Astrocyte (in vitro differentiated cells and primary cell): ENCODE measurements around the gene AKTIP. TPM values are rescaled to one million over a fixed set of nuclear protein-coding genes. Genes with fewer than 3 reads are reported as not detected.

Source experiments
- DNase-seq: peaks from one replicate; pipeline ENCODE4 v3.0.0-alpha.2; 2010; ENCODE audit warnings: low read depth
- FAIRE-seq: peaks from 2 replicates; lab custom pipeline; 2011; peaks lifted over from hg19 to GRCh38; lab: Jason Lieb, UNC
- H2AFZ ChIP-seq: 2 replicates; pipeline ENCODE4 v1.6.0; 2012; ENCODE audit warnings: low read depth, low read length, inconsistent platforms
- H3K27ac ChIP-seq: 2 replicates; pipeline ENCODE4 v1.5.1; 2011; ENCODE audit warnings: low read depth, low read length, inconsistent platforms
- H3K27me3 ChIP-seq: 2 replicates; pipeline ENCODE4 v1.6.0; 2011; ENCODE audit warnings: low read length, inconsistent platforms; ENCODE audit not compliant: insufficient read depth
- H3K36me3 ChIP-seq: 2 replicates; pipeline ENCODE4 v1.5.1; 2011; ENCODE audit warnings: low read length, inconsistent platforms; ENCODE audit not compliant: insufficient read depth
- H3K4me1 ChIP-seq: 2 replicates; pipeline ENCODE4 v1.5.1; 2011; ENCODE audit warnings: low read length, inconsistent platforms; ENCODE audit not compliant: insufficient read depth
- H3K4me2 ChIP-seq: 2 replicates; pipeline ENCODE4 v1.6.0; 2012; ENCODE audit warnings: low read length, inconsistent platforms
- H3K4me3 ChIP-seq: 2 replicates; pipeline ENCODE4 v1.5.1; 2011; ENCODE audit warnings: low read depth, mild to moderate bottlenecking, low read length, inconsistent platforms; ENCODE audit not compliant: insufficient read depth
- H3K79me2 ChIP-seq: 2 replicates; pipeline ENCODE4 v1.6.0; 2012; ENCODE audit warnings: mild to moderate bottlenecking, low read length, inconsistent platforms; ENCODE audit not compliant: insufficient read depth
- H3K9ac ChIP-seq: 2 replicates; pipeline ENCODE4 v1.6.0; 2012; ENCODE audit warnings: mild to moderate bottlenecking, low read length, inconsistent platforms
- H3K9me3 ChIP-seq: 2 replicates; pipeline ENCODE4 v1.5.1; 2012; ENCODE audit warnings: low read depth, mild to moderate bottlenecking, low read length, inconsistent platforms; ENCODE audit not compliant: insufficient read depth
- H4K20me1 ChIP-seq: 2 replicates; pipeline ENCODE4 v1.6.0; 2012; ENCODE audit warnings: low read length, inconsistent platforms; ENCODE audit not compliant: insufficient read depth
- H3K27ac Mint-ChIP-seq: one replicate; pipeline ENCODE4 v1.8.0; 2021; ENCODE audit warnings: mild to moderate bottlenecking, mixed read lengths; ENCODE audit not compliant: unreplicated experiment
- H3K27me3 Mint-ChIP-seq: one replicate; pipeline ENCODE4 v1.8.0; 2021; ENCODE audit warnings: low read depth, mixed read lengths; ENCODE audit not compliant: unreplicated experiment
- H3K36me3 Mint-ChIP-seq: one replicate; pipeline ENCODE4 v1.8.0; 2021; ENCODE audit warnings: low read depth, mixed read lengths; ENCODE audit not compliant: unreplicated experiment
- H3K4me1 Mint-ChIP-seq: one replicate; pipeline ENCODE4 v1.8.0; 2021; ENCODE audit warnings: low read depth, mixed read lengths; ENCODE audit not compliant: unreplicated experiment
- H3K4me3 Mint-ChIP-seq: one replicate; pipeline ENCODE4 v1.8.0; 2021; ENCODE audit warnings: mild to moderate bottlenecking, moderate library complexity, mixed read lengths; ENCODE audit not compliant: unreplicated experiment
- H3K9me3 Mint-ChIP-seq: one replicate; pipeline ENCODE4 v1.8.0; 2021; ENCODE audit warnings: mild to moderate bottlenecking, mixed read lengths; ENCODE audit not compliant: unreplicated experiment
- CTCF ChIP-seq: IDR thresholded peaks from 2 replicates; pipeline ENCODE4 v1.5.1; 2011; ENCODE audit warnings: low read depth, mild to moderate bottlenecking, inconsistent platforms, low read length, moderate library complexity; ENCODE audit not compliant: insufficient read depth
- EZH2 ChIP-seq: IDR thresholded peaks from 2 replicates; pipeline ENCODE4 v1.6.1; 2012; ENCODE audit warnings: mild to moderate bottlenecking, low read length, inconsistent platforms; ENCODE audit not compliant: insufficient read depth
- total RNA-seq: library from RNA; stranded (reverse); gene quantifications from 2 replicates; pipeline ENCODE4 v1.2.1, GENCODE V29; 2021

The AKTIP gene
- total RNA-seq, 1 donor from 2014 or later: 25.0 TPM

DNA sequence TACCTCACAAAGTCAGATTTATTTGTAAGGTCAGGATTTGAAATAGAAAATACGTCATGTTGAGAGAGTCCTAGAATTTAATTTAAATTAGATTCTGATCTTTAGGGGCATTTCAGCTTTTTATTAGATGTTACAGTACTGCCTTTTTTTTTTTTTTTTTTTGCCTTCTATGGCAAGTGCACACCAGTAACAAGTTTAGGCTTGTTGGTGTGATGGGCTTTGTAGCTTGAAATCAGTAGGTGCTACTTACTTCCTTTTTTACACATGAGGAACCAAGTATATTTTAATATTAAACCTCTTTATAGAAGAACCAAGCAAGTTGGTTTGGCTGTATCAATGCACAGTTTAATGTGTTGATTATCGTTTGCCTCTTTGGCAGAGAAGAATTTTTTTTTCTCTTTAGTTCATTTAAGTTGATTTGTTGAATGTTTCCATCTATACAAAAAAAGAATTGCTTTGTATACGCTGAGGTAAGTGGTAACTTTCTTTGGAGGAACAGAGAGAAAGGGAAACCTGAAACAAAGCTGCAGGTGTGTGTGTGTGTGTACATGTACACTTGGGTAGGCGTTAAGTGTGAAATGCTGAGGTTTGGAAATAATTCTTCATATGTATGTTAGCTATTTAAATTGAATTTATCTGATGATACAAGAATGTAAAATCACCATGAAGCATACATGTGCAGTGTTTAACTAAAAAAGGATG lies 53.0 kb downstream of the AKTIP start:
- no peaks in the 10 kb centered on the region for H4K20me1 ChIP-seq
- H3K4me2 ChIP-seq: no peak overlapping the region
- peaks cover 2% of the 10 kb centered on the region for H3K36me3 Mint-ChIP-seq
- no peak overlapping the region for H3K4me3 ChIP-seq
- H3K27ac ChIP-seq: no peak overlapping the region
- no peak overlapping the region for H3K27ac Mint-ChIP-seq
- DNase-seq (no peak), FAIRE-seq (no peak)
- H2AFZ ChIP-seq: no peak overlapping the region
- H3K27me3 Mint-ChIP-seq: no peaks in the 10 kb centered on the region
- peaks cover 14% of the 10 kb centered on the region for H3K36me3 ChIP-seq
- no peaks in the 10 kb centered on the region for H3K4me1 ChIP-seq
- H3K79me2 ChIP-seq: no peaks in the 10 kb centered on the region
- TF ChIP-seq CTCF (no peak), EZH2 (no peak)
- H3K4me3 Mint-ChIP-seq: no peak overlapping the region
- H3K9me3 Mint-ChIP-seq: no peaks in the 10 kb centered on the region
- no peak overlapping the region for H3K9ac ChIP-seq
- H3K27me3 ChIP-seq: no peaks in the 10 kb centered on the region
- H3K4me1 Mint-ChIP-seq: peaks cover 1% of the 10 kb centered on the region
- H3K9me3 ChIP-seq: no peaks in the 10 kb centered on the region

DNA sequence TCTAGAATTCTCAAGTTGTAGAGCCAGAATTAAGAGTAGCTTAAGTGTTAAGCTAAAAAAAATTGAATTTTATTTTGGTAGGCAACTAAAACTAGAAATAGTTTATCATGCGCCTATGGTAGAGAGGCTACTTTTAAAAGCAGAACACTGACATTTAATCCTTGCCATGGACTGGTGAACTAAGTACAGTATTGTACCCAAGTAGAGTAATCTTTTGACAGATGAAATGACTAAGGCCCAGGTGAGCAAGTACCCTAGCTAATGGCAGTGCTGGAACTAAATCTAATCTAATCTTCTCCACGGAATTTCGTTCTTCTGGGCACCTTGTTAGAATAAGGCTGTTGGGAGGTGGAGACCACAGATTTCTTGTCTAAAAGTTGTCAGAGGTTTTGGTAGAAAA lies 56.9 kb downstream of the AKTIP start:
- DNase-seq: no peak
- no peak for TF ChIP-seq CTCF
- TF ChIP-seq EZH2: no peak
- H3K9me3 Mint-ChIP-seq: no peaks in the 10 kb centered on the region
- FAIRE-seq: no peak
- no peaks in the 10 kb centered on the region for H3K27me3 Mint-ChIP-seq
- H3K9ac ChIP-seq: no peak overlapping the region
- H3K9me3 ChIP-seq: no peaks in the 10 kb centered on the region
- H3K36me3 ChIP-seq: peaks cover 7% of the 10 kb centered on the region
- no peak overlapping the region for H3K27ac ChIP-seq
- H3K36me3 Mint-ChIP-seq: peaks cover 2% of the 10 kb centered on the region
- no peak overlapping the region for H3K4me2 ChIP-seq
- no peak overlapping the region for H3K27ac Mint-ChIP-seq
- no peak overlapping the region for H3K4me3 Mint-ChIP-seq
- no peaks in the 10 kb centered on the region for H3K27me3 ChIP-seq
- H3K79me2 ChIP-seq: no peaks in the 10 kb centered on the region
- no peaks in the 10 kb centered on the region for H4K20me1 ChIP-seq
- H3K4me3 ChIP-seq: no peak overlapping the region
- H3K4me1 ChIP-seq: no peaks in the 10 kb centered on the region
- no peak overlapping the region for H2AFZ ChIP-seq
- H3K4me1 Mint-ChIP-seq: peaks cover 1% of the 10 kb centered on the region

DNA sequence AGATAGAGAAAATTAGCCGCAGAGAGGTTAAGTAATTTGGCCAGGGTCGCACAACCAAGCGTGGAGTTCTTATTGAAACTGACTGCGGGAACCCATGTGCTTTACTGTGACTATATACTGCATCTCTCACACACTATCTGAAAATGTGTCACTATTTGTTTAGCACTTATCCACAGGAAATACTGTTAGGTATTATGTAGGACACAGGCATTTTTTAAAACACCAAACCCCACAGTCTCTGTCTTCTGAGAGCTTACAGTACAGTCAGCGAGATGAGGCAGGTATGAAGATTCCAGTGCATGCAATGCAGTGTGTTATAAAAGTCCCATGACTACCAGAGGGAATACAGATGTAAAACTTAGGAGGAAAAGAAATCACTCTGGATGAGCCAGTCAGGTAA lies 57.5 kb downstream of the AKTIP start:
- DNase-seq: no peak
- Mint-ChIP-seq H3K27ac (no peak overlapping the region), H3K27me3 (no peaks in the 10 kb centered on the region), H3K9me3 (no peaks in the 10 kb centered on the region), H3K4me1 (peaks cover 1% of the 10 kb centered on the region), H3K36me3 (peaks cover 2% of the 10 kb centered on the region), H3K4me3 (no peak overlapping the region)
- no peaks in the 10 kb centered on the region for H4K20me1 ChIP-seq
- H3K27ac ChIP-seq: no peak overlapping the region
- no peak overlapping the region for H3K9ac ChIP-seq
- H3K4me2 ChIP-seq: no peak overlapping the region
- H3K36me3 ChIP-seq: peaks cover 7% of the 10 kb centered on the region
- no peaks in the 10 kb centered on the region for H3K27me3 ChIP-seq
- no peaks in the 10 kb centered on the region for H3K4me1 ChIP-seq
- no peak overlapping the region for H3K4me3 ChIP-seq
- H2AFZ ChIP-seq: no peak overlapping the region
- FAIRE-seq: no peak
- H3K79me2 ChIP-seq: no peaks in the 10 kb centered on the region
- H3K9me3 ChIP-seq: no peaks in the 10 kb centered on the region
- TF ChIP-seq CTCF: no peak
- TF ChIP-seq EZH2: no peak
